ENCODE measurements around the gene TRAPPC11.
"Not testable (repeated sequence)": the region's sequence is repeated elsewhere in the genome, so short reads cannot be mapped to it uniquely, and the experiment has no call there.

Gene TRAPPC11

DNA sequence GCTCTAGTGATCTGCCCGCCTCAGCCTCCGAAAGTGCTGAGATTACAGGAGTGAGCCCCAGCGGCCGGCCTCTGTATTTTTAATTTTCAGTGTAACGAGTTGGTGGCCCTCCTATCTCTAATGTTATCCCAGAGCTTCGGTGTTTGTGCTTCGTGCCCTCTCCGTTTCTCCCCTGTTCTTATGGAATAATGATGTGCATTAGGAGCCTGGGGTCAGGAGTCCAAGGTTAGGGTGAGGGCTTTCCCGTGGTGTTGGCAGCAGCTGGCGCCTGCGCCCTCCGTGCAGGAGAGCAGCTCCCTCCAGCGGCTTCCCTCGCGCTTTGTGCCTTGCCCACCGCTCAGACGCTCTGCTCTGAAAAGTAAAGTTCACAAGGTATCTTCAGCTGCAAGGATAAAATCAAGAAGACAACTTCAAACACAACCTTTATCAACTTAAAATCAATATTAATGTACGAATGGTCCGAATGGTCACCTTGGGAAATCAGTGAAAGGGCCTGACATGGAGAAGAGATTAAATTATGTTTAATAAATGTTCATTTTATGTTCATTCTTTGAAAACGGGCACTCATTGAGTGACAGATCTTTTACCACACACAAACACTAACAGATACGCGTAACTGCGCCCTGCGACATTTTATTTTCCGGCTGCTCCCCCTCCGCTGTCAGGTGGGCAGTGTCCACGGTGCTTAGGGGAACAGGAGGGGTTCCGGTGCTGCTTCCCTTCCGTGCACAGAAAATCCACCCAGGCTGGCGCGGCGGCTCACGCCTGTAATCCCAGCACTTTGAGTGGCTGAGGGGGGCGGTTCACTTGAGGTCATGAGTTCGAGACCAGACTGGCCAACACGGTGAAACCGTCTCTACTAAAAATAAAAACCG is 62.4 kb downstream of the TRAPPC11 start:
- DNase-seq (ENCODE audit: low read depth in 3 of 3), result peak in 2 of 3 donors; percentile 14 to 37

- DNase-seq (ENCODE audit: low read depth in 3 of 3), result peak in 2 of 3 donors; percentile 11 to 37
Observed at GRCh38 chr4:183722731-183723560, 63.9 kb downstream of the TRAPPC11 start.

DNA sequence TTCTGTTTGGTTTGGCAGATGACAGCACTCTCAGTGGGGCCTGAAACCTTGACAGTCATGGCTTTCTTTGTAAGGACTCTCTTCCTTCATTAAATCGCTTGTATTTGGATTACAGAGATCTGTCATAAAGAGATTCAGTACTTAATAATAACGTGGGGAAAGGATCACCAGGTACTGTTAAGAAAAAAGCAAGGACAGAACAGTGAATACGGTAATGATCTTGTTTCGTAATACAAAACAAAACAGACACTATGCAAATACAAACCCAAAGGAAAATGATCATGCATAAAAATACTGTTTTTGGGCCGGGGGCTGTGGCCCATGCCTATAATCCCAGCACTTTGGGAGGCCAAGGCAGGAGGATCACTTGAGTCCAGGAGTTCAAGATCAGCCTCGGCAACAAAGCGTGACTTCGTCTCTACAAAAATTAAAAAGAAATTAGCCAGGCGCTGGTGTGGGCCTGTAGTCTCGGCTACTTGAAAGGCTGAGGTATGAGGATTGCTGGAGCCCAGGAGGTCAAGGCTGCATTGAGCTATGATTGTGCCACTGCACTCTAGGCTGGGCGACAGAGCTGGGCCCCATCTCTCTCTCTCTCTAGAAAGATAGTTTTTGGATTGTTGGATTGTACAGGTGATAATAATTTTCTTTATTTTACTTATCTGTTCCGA is 64.6 kb downstream of the TRAPPC11 start:
- DNase-seq (ENCODE audit: low read depth in 3 of 3), result no peak

DNA sequence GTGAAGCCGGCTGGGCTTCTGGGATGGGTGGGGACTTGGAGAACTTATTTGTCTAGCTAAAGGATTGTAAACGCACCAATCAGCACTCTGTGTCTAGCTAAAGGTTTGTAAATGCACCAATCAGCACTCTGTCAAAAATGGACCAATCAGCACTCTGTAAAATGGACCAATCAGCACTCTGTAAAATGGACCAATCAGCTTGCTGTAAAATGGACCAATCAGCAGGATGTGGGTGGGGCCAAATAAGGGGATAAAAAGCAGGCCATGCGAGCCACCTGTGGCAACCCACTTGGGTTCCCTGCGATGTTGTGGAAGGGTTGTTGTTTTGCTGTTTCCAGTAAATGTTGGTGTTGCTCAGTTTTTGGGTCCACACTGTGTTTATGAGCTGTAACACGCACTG is 66.5 kb downstream of the TRAPPC11 start:
- DNase-seq (ENCODE audit: low read depth in 3 of 3), result not testable (repeated sequence)

DNA sequence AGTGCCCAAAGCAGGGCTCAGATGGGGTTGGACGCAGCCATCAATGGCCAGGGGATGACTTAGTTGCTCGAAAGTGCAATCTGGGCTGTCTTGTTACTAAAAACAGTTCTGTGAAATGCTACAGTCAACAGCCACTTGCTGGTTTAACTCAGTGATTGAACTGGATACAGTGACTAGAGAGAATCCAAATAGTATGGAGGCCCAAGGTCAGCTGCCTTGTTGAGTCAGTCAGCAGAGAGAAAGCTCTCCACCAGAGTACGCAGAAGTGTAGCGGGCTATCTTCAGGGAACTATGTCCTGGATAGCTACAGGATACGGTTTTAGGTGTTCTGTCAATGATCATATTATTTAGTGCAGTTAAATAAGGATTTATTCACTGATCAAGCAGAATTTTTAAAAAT is 68.4 kb downstream of the TRAPPC11 start:
- no peak for DNase-seq (ENCODE audit: low read depth in 3 of 3)

GRCh38 chr4:183728223-183729068 is 69.4 kb downstream of the TRAPPC11 start:
- DNase-seq (ENCODE audit: low read depth in 3 of 3), result no peak

DNA sequence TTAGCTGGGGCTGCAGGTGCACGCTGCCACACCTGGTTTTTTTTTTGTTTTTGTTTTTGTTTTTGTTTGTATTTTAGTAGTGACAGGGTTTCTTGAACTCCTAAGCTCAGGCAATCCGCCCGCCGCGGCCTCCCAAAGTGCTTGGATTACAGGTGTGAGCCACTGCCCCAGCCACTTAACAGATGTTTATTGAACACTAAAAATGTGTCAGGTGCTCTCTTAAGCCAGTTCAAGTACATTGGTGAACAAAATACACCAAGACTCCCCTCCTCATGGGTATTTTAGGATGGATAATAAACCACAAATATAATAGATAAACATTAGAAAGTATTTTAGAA is 69.9 kb downstream of the TRAPPC11 start:
- no peak for DNase-seq (ENCODE audit: low read depth in 3 of 3)

- no peak for DNase-seq (ENCODE audit: low read depth in 3 of 3)
Observed at GRCh38 chr4:183729430-183730328, 70.6 kb downstream of the TRAPPC11 start.

DNA sequence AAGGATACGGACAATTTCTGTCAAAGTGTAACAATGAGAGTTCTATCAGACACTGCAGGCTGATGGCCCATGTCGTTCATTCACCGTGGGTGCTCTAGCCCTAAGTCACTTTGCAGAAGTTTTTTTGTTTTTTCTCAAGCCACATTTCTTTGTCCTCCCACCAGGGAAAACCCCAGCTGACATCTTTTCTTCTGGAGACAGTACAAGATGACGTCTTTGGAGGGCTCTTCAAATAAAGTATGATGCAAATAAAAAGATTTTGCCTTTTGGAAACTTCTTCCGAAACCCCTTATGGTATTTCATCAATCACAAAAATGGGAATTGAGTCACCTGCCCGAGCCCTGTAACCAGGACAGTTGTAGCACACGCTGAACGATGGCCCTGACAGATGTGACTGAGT is 73.2 kb downstream of the TRAPPC11 start:
- no peak for DNase-seq (ENCODE audit: low read depth in 3 of 3)

DNA sequence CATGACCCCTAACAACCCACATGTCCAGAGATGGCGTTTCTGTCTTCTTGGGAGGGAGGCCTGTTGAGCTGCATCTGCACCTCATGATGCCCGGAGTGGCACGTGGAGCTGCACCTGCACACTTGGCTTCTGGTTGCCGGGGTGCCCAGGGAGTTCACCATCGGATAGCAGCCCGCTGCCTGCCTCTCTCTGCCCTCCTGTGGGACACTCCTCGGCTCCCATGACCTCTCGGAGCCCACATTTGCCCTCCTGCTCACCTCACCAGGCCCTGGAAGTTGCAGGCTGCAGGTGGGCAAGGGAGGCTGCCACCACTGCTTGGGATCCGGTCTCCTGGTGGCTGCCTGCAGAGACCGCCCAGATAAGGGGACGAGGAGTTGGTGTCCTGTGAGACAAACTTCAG is 74.1 kb downstream of the TRAPPC11 start:
- DNase-seq (ENCODE audit: low read depth in 3 of 3), result no peak

GRCh38 chr4:183738081-183738673 is 79.1 kb downstream of the TRAPPC11 start:
- DNase-seq (ENCODE audit: low read depth in 3 of 3), result no peak

DNA sequence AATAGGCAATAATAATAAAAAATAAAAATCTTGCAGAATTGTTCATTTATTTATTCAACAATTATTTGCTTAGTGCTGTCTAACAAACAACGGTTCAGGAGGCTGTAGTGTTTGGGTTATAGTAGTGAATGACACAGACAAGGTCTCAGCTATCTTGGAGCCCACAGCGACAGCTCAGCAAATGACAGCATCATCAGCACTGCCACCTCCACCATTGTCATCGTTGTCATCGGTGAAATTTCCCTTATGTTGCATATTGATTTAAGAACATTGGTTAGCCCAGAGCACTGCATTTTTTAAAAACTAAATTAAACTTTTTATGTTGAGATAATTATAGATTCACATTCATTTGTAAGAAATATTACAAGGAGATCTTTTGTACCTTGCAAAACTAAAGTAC is 79.9 kb downstream of the TRAPPC11 start:
- no peak for DNase-seq (ENCODE audit: low read depth in 3 of 3)

DNA sequence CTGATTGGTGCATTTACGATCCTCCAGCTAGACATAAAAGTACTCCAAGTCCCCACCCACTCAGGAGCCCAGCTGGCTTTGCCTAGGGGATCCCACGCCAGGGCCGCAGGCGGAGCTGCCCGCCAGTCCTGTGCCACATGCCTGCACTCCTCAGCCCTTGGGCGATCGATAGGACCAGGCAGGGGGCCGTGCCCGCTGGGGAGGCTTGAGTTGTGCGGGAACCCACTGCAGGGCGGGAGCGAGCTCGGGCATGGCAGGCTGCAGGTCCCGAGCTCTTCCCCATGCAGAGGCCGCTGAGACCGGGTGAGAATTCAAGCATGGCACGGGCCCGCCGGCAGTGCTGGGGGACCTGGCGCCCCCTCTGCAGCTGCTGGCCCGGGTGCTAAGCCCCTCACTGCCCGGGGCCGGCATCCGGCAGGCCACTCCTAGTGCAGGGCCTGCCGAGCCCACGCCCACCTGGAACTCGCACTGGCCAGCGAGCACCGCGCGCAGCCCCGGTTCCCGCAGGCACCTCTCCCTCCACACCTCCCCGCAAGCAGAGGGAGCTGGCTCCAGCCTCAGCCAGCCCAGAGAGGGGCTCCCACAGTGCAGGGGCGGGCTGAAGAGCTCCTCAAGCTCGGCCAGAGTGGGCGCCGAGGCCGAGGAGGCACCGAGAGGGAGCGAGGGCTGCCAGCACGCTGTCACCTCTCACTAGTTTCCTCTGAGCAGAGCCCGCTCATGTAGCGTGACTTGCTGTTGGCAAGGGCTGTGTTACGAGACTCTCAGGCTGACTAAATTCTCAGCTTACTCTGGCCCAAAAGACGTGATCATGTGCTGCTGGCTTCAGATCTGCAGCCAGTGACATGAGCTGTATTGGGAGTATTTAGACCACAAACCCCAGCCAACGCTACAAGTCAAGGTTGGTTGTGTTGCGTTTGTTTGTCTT is 87.5 kb downstream of the TRAPPC11 start:
- DNase-seq (ENCODE audit: low read depth in 3 of 3), result no peak

DNA sequence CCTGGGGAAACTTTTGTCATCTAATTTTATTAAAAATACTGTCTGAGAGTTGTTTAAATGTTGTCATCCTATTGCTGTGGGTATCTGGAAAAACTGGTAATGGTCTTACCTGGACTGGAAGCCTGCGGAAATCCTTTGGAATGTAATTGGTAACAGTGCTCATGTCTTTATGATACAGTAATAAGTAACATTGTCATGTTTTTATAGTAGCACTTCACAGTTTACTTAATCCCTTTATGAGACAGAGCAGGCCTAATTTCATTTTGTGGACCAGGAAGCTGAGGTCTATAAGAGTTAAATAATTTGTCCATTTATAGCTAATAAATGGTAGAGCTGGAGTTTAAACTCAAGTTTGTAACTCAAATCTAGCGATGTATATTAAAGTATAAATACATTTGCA is 88.3 kb downstream of the TRAPPC11 start:
- DNase-seq (ENCODE audit: low read depth in 3 of 3), result no peak

- DNase-seq (ENCODE audit: low read depth in 3 of 3), result no peak
Observed at GRCh38 chr4:183747931-183748670, 89.0 kb downstream of the TRAPPC11 start.

DNA sequence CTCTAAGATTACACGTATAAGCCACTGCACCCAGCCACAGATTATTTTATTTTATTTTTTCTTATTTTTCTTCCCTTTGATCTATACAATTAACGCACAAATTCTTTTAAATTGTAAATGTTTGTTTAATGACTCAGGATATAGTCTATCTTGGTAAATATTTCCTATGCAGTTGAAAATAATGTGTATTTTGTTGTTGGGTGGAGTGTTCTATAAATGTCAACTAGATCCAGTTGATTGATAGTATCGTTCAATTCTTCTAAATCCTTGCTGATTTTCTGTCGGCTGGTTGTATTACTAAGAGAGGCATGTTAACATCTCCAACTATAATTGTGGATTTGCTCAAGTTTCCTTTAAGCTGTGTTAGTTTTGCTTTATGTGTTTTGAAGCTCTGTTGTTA is 92.0 kb downstream of the TRAPPC11 start:
- no peak for DNase-seq (ENCODE audit: low read depth in 3 of 3)

GRCh38 chr4:183755596-183755995 is 96.5 kb downstream of the TRAPPC11 start:
- no peak for DNase-seq (ENCODE audit: low read depth in 3 of 3)

GRCh38 chr4:183757060-183757459 is 98.0 kb downstream of the TRAPPC11 start:
- no peak for DNase-seq (ENCODE audit: low read depth in 3 of 3)

Measured in stimulated activated CD4-positive, alpha-beta T cell treated with anti-CD3 and anti-CD28 coated beads, TNF-alpha, amount 100 ng/mL, for 48 hours (primary cell).